GM12801 (cell line): Measurements from ENCODE around the gene STRA6.

Experiments
- TF ChIP-seq, protein P1 (sequence below): IDR thresholded peaks from one replicate; pipeline ENCODE4 v1.5.1; 2011; ENCODE audit warnings: control low read depth; ENCODE audit not compliant: insufficient read length; ENCODE audit errors: extremely low read depth

Gene STRA6

DNA sequence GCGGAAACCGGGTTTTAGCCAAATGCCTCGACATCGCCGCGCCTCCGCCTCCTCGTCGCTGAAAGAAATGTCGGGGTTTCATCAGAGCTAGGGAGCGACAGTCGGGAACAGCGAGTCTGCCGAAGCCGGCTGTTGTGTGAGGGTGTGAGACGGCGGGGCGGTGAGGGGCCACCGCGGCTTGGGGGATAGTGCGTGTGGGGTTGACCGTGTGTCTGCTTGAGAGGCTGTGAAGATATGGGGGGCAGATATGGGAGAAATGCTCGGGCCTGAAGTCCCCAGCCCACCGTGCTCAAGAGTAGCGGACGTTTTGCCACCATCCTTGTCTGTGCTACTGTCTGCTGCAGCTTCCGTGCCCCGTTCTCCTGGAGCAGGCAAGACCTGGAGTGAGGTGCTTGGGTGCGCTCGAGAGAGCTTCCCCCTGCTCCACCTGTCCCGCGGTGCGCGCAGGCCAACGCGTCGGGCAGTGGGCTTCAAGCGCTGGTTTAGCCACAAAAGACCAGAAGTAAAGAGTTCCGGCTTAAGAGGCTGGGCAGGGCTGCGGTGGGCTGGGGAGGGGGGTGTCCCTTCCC lies 72.9 kb downstream of the STRA6 start:
- TF ChIP-seq, protein P1, sequence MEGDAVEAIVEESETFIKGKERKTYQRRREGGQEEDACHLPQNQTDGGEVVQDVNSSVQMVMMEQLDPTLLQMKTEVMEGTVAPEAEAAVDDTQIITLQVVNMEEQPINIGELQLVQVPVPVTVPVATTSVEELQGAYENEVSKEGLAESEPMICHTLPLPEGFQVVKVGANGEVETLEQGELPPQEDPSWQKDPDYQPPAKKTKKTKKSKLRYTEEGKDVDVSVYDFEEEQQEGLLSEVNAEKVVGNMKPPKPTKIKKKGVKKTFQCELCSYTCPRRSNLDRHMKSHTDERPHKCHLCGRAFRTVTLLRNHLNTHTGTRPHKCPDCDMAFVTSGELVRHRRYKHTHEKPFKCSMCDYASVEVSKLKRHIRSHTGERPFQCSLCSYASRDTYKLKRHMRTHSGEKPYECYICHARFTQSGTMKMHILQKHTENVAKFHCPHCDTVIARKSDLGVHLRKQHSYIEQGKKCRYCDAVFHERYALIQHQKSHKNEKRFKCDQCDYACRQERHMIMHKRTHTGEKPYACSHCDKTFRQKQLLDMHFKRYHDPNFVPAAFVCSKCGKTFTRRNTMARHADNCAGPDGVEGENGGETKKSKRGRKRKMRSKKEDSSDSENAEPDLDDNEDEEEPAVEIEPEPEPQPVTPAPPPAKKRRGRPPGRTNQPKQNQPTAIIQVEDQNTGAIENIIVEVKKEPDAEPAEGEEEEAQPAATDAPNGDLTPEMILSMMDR = no peak
